HG03196 (cell line): Measurements from ENCODE around the gene FLNC.

Experiments
- ATAC-seq: cut with Tn5 transposase; IDR thresholded peaks from one replicate; pipeline ENCODE4 v1.9.1; 2021; ENCODE audit not compliant: unreplicated experiment

Gene FLNC, protein sequence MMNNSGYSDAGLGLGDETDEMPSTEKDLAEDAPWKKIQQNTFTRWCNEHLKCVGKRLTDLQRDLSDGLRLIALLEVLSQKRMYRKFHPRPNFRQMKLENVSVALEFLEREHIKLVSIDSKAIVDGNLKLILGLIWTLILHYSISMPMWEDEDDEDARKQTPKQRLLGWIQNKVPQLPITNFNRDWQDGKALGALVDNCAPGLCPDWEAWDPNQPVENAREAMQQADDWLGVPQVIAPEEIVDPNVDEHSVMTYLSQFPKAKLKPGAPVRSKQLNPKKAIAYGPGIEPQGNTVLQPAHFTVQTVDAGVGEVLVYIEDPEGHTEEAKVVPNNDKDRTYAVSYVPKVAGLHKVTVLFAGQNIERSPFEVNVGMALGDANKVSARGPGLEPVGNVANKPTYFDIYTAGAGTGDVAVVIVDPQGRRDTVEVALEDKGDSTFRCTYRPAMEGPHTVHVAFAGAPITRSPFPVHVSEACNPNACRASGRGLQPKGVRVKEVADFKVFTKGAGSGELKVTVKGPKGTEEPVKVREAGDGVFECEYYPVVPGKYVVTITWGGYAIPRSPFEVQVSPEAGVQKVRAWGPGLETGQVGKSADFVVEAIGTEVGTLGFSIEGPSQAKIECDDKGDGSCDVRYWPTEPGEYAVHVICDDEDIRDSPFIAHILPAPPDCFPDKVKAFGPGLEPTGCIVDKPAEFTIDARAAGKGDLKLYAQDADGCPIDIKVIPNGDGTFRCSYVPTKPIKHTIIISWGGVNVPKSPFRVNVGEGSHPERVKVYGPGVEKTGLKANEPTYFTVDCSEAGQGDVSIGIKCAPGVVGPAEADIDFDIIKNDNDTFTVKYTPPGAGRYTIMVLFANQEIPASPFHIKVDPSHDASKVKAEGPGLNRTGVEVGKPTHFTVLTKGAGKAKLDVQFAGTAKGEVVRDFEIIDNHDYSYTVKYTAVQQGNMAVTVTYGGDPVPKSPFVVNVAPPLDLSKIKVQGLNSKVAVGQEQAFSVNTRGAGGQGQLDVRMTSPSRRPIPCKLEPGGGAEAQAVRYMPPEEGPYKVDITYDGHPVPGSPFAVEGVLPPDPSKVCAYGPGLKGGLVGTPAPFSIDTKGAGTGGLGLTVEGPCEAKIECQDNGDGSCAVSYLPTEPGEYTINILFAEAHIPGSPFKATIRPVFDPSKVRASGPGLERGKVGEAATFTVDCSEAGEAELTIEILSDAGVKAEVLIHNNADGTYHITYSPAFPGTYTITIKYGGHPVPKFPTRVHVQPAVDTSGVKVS (N-terminal part only)

DNA sequence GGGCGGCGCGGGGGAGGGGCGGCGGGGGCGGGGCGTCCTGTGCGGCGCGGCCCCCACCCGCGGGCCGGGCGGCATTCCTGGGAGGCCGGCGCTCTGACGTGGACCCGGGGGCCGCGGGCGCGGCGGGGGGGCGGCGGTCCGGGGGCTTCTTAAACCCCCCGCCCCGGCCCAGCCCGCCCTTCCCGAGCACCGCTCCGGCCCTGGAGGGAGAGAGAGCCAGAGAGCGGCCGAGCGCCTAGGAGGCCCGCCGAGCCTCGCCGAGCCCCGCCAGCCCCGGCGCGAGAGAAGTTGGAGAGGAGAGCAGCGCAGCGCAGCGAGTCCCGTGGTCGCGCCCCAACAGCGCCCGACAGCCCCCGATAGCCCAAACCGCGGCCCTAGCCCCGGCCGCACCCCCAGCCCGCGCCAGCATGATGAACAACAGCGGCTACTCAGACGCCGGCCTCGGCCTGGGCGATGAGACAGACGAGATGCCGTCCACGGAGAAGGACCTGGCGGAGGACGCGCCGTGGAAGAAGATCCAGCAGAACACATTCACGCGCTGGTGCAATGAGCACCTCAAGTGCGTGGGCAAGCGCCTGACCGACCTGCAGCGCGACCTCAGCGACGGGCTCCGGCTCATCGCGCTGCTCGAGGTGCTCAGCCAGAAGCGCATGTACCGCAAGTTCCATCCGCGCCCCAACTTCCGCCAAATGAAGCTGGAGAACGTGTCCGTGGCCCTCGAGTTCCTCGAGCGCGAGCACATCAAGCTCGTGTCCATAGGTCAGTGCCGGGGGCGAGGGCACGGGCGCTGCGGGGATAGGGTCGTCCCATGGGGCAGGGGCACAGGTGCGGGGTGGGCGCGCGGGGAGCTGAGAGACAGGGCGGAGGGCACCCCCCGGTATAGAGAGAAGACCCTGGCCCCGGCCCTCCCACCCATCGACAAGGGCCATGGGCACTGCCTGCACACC, at the start of gene FLNC:
Gene FLNC, plus strand, starts transcription at position 176 of the 947 bp plus-strand sequence. Its CDS starts 232 bp downstream, at position 408.
- no peak for ATAC-seq

DNA sequence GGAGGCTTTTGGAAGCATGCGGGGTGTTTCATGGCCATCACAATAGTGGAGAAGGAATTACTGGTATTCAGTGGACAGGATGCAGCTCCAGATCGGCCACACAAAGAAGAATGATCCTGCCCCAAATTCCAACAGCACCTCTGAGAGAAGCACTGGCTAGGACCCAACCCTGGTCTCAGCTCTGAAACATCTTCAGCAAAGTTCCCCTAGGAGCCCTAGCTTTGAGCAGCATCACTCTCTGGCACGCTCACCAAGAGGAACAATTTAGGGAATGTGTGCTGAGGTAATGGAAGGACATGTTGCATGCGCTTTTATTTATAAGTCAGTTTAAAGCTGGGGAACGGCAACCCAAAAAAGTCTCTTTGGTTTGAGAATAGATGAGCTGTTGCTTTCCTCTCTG, 49.1 kb upstream of the FLNC start:
- ATAC-seq: no peak

DNA sequence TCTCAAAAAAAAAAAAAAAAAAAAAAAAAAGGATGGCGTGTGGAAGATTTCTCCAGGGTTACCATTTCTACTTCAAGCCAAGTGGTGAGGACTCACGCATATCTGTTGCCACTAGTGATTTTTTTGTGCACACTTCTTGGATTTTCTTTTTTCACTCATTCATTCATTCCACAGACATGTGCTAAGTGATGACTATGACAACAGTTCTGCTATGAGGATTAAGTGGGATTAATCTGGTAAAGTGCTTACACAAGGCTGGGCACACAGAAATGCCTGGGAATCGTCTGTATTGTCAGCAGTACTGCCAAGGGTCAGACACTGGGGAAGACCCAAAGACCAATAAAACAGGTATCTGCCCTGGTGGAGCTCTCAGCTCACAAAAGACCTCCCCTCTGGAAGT, 48.4 kb upstream of the FLNC start:
- no peak for ATAC-seq

DNA sequence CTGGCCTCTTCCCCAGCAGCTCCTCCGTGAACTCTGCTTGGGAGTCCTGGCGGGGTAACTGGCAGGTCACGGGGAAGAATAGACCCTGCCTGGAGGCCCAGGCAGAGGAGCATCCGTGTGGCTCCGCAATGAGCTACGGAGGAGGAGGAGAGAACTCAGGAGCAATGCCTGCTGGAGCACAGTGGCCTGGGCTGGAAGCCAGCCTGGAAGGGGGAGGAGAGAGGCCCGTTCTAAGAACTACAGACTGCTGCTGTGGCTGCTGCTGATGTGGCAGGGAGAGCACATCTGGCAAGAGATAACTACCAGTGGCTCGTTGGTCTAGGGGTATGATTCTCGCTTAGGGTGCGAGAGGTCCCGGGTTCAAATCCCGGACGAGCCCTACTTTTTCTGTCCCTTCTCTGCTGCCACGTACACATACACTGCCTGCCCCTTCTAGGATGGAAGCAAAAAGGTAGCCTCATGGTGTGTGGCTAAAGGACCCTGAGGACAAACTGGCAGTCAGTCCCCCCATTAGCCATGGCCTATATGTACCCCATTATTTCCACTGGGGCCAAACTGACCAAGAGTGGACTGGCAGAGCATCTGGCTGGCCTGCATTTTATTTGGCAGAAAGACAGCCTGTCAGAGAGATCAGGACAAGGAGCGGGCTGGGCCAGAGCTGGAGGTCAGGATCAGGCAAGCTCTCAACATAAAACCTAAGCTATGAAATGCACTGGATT, 46.9 kb upstream of the FLNC start:
- ATAC-seq: no peak

DNA sequence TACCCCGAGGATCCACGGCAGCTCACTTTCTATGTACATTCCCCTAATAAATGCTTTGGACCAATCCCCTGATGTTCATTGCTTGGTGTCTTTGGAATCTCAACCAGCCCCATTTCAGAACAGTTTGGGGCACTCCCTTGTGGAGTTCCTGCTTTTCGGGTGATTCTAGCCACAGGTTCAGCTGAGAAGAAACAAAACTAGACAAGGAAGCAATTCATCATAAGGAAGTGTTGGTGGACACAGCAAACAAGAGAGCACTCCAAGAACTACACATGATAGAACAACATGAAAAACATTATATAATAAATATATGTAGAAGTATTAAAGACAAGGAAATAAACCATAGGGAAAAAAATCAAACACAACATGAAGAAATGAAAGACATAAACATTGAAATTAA, 44.5 kb upstream of the FLNC start:
- ATAC-seq: no peak

DNA sequence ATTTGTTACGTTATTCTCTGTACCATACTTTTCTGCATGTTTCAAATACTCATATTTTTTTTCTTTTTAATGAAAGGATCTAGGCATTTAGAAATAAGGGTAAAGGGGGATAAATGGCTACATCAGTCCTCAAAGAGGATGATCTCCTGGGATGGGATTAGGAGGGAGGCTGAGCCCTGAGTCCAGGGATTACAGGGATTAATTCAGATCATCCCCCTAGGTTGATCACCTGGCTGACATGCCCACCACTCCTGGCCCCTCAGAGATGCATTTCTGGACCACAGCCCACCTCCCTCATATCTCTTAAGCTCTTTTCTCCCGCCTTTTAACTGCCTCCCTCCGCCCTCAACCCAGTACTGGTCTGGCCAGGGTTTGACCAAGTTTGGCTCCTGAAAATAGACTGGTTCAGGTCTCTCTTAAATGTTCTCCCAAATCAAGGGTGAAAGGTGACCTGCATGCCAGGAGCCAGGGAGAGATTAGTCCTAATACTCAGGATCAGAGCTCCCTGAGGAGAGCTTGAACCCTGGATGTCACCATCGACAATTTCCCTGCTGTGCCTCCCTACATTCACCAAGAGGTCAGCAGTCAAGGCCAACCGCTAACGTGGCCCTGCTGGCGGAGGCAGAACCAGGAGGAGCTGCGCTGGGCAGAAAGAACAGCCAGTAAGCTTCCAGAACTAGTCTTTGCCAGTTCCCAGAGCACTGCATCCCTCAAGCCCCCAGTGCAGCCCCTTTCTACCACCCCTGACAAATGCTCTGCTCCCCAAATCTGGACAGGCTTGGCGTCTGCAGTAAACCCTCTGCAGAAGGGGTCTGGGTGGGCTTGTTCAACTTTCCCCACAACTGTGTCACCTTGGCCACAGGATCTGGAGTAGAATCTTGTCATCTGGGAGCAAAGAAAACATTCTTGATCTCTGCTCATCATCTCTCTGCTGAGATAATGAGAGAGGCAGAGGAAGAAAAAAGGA, 41.5 kb upstream of the FLNC start:
- no peak for ATAC-seq

DNA sequence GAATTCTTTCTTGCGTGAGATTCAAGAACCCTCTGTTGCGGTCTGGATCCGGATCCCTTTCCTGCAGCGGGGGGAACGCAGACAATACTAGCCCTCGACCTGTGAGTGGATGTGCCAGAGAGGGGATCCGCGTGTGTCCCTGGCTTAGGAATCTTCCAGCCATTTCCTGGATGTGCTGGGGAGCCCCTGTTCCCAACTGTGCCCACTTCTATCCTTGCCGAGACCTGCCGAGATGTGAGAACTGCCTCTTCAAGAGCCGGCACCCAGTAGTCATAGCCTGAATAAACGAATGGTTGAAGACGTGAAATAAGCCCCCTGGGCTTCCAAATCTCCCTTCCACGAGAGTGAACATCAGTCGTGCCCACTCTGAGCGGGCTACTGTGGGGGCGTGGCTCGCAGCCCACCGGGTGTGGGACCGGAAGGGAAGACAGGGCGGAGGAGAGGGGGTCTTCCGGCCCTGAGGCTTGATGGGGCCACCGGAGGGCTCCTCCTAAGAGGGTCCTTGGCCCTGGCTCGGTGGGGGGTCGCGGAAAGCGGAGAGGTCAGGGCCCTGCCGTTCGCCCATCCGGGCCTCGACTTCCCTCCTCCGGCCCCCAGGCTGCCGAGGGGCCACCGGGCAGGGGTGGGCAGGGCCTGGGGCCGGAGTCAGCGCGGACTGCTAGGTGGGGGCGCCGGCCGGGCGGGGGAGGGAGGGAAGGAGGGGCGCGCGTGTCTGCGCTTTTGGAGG, 39.7 kb upstream of the FLNC start:
- peak; percentile 6 for ATAC-seq

DNA sequence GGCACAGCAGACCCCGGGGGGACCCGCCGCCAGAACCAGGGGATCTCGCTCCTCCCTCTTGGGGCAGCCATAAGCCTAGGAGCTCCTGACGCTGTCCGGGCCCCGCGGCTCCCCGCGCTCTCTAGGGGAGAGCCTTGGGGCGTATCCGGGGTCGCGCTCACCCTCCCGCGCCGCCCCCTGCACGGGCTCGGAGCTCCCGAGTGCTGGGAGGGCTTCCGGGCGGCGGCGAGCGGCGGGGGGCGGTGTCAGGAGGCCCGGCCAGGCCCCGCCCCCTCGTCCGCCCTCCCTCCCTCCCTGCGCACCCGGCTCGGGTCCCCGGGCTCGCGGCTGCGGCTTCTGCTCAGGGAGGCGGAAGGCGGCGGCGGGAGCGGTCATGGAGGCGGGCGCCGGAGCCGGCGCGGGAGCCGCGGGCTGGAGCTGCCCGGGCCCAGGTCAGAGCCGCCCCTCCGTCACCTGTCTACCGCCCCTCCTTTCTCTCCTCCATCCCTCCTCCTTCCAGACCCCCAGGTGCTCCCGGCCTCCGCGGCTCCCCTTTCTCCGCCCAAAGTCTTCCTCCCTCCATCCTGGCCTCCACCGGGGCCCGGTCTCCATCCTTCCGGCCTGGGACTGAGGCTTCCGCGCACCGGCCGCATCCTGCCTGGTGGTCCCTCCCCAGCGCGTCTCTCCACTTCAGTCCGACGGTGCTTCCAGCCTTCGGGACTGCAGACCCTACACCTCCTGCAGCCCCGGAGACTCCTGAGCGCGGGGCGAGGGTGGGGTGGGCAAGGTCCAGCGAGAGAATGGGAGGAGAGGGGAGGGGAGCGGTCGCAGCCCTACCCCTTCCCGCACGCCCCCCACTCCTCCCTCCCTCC, 38.9 kb upstream of the FLNC start, which contains the start of gene CCDC136:
Gene CCDC136, plus strand, starts transcription at position 848 of the 851 bp plus-strand sequence. CDS start 444 bp downstream, outside the sequence.
- peak; percentile 72 for ATAC-seq

DNA sequence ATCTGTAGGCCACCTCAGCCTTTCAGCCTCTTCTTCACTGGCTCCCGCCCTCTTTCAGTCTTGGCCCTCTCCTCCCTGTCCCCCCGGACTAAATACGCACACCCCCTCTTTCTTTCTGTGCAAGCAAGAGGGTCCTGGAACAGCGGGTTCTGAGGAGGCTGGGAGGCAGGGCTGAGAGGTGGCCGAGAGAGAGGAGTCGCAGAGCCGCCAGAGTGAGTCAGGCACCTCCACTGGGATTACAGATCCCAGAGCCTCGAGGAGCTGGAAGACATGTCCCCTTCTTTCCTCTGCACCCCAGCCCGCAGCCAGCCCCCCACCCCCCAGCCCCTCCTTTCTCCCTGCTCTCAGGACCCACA, 38.3 kb upstream of the FLNC start:
- ATAC-seq: no peak

DNA sequence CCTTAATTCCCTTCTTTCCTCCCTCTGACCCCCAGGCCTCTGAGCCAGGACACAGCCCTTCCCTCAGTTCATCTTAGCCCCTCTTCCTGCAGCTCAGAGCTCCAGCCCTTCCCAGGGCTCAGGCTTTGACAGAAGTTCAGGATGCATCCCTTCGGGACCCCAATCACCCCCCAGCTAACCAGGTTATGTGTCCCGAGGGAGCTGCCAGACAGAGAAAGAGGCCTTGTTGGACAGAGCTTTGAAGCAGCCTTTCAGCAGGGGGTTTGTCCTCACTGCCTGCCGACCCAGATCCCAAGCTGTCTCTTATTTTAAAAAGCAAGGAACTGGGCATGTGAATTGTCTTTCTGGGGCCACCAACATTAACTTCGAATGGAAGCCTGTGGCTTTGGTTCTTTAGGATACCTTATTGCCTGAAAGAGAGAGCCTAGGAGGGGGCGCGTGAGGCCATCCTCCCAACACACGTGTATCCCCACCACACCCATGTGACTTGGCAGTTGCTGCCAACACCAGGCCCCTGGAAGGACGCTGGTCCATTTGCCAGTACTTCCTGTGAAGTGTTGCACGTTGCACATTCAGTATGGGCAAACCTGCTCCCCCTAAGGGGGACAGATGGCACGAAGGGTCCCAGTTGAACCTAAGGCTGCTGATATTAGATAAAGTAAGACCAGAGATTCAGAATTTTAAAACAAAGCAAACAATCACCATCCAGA, 37.6 kb upstream of the FLNC start:
- no peak for ATAC-seq

DNA sequence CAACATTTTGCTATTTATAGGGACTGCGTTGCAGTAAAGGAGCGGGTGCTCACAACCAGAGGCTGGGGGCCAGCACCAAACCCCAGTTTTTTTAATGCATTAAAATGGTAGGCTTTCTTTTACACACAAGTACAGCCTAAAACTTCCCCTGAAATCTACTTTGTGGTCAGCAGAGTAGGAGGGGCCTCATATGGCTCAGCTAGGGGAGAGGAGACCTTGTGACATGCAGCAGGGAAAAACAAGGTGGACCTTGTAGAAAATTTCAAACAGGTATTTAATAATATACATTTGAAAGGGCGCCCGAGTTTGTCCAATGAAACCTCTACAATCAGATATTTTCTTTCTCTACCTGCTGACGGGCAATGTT, 37.0 kb upstream of the FLNC start:
- ATAC-seq: no peak

DNA sequence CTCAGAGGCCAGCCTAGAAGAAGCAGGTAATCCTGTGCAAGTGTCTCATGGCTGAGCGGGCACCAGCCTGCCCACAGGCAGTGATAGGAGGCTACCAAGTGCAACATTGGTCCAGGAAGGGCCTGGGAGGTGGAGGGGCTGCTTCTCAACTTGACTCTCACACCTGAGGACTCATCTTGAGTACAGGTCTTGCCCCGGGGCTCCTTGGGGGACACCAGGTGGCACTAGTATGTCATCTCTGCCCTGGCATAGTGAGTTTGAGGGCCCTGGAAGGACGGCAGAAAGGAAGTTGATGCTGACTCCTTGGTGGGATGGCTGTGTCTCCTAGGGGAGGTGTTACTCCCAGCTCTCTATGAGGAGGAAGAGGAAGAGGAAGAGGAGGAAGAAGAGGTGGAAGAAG, 36.2 kb upstream of the FLNC start:
- no peak for ATAC-seq

DNA sequence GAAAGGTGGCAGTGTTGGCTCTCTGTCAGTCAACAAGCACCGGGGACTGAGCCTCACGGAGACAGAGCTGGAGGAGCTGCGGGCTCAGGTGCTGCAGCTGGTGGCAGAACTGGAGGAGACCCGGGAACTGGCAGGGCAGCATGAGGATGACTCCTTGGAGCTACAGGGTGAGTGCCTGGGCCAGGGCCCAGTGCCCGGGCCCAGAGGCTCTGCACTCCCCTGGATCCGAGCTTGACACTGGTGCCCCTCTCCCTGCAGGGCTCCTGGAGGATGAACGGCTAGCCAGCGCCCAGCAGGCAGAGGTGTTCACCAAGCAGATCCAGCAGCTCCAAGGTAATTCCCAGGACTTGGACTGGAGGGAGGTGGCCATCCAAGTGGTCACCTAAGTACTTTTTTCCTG, 35.8 kb upstream of the FLNC start:
- ATAC-seq: no peak

DNA sequence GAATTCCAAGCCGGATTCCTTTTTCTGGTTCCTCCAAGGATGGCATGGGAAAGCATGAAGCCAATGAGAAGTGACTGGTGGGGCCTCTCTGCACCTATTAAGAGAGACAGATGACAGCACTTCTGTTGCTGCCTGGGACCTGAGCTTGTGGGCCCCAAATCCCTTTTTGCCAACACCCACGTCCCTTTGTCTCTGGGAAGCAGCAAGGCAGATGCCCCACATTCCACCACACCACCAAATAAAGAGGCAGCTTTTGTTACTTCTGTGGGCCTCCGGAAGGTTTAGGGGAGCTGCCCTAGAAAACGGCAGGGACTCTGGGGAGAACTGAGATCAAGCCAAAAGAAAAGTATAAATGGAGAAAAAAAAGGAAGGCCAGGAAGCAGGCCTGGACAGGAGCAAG, 35.1 kb upstream of the FLNC start:
- no peak for ATAC-seq

DNA sequence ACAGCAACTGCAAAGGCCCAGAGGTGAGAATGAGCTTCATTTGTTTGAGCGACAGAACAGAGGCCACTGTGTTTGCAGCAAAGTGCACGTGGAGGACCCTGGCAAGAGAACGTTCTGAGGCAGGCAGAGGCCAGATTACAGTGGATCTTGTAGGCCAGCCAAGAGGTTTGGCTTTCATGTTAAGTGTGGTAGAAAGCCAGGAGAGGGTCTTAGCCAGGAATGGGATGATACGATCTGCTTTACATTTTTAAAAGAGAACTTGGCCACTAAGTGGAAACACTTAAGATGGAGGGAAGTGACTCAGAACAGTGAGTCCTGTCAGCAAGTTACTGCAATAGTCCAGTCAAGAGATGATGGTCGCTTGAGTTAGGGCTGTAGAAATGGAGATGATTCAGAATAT, 33.9 kb upstream of the FLNC start:
- ATAC-seq: no peak

DNA sequence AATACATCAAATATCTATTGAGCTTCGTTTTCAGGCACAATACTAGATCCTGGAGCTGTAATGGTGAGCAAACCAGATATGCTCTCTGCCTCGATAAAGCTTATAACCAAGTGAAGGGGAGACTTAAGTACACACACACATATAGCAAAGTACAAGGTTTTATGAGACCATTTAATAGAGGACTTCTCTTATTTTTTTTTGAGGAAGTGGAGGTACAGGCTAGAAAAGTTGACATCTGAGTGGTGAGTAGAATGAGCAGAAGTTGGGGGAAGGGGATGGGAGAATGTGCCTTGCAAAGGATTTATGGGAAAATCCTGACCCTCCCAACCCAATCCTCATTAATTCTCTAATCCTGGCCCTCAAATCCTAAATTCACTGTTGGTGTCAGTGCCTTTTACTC, 30.8 kb upstream of the FLNC start:
- no peak for ATAC-seq
